Eye (tissue), 1 donor: ENCODE data around the gene DACT3.

ENCODE experiments used
- DNase-seq: peaks from one replicate; pipeline ENCODE4 v3.0.0-alpha.2; 2015

The DACT3 gene

DNA sequence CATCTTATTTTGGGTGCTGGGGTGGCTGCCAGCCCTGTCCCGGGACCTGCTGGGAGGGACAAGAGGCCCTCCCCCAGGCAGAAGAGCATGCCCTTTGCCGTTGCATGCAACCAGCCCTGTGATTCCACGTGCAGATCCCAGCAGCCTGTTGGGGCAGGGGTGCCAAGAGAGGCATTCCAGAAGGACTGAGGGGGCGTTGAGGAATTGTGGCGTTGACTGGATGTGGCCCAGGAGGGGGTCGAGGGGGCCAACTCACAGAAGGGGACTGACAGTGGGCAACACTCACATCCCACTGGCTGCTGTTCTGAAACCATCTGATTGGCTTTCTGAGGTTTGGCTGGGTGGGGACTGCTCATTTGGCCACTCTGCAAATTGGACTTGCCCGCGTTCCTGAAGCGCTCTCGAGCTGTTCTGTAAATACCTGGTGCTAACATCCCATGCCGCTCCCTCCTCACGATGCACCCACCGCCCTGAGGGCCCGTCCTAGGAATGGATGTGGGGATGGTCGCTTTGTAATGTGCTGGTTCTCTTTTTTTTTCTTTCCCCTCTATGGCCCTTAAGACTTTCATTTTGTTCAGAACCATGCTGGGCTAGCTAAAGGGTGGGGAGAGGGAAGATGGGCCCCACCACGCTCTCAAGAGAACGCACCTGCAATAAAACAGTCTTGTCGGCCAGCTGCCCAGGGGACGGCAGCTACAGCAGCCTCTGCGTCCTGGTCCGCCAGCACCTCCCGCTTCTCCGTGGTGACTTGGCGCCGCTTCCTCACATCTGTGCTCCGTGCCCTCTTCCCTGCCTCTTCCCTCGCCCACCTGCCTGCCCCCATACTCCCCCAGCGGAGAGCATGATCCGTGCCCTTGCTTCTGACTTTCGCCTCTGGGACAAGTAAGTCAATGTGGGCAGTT is 51.2 kb downstream of the DACT3 start:
- DNase-seq: no peak

DNA sequence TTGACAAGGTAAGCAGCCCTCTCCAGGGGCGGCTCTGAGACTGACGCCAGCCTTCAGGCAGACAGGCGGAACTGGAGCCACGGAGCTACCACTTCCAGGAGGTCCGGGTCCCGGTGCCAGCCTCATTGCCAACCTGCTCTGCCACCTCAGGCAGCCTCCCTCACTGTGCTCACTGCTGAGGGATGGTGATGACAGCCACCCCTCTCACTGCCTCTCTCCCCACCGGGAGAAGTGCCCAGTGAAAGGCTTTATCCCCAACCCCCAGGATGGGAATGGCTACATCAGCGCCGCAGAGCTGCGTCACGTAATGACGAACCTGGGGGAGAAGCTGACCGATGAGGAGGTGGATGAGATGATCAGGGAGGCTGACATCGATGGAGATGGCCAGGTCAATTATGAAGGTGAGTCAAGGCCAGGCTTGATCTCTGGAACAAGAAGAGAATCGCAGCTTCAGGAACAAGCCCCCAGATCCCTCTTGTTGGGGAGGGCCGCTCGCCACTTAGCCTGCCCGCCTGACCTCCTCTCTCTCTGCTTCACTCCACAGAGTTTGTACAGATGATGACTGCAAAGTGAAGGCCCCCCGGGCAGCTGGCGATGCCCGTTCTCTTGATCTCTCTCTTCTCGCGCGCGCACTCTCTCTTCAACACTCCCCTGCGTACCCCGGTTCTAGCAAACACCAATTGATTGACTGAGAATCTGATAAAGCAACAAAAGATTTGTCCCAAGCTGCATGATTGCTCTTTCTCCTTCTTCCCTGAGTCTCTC is 52.2 kb downstream of the DACT3 start:
- no peak for DNase-seq

- DNase-seq: no peak
Measured at GRCh38 chr19:46608178-46608577, 52.8 kb downstream of the DACT3 start.

DNA sequence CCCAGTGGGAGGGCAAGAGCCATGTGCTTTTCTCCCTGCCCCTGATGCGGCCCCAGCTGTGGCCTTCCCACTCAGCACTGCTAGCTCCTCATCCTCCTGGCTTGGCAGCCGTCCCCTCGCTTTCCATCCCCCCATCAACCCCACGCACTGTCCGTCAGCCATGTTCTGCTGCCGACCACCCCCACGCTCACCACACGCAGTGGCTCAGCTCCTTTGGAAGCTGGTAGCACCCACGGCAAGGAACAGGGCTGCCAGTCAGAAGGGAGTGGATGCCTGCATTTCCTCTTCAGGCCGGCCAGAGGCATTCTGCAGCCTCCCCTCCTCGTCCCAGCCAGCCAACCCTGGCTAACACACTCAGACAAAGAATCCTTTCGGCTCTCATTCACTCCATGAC is 53.5 kb downstream of the DACT3 start:
- DNase-seq: peak; percentile 25

DNA sequence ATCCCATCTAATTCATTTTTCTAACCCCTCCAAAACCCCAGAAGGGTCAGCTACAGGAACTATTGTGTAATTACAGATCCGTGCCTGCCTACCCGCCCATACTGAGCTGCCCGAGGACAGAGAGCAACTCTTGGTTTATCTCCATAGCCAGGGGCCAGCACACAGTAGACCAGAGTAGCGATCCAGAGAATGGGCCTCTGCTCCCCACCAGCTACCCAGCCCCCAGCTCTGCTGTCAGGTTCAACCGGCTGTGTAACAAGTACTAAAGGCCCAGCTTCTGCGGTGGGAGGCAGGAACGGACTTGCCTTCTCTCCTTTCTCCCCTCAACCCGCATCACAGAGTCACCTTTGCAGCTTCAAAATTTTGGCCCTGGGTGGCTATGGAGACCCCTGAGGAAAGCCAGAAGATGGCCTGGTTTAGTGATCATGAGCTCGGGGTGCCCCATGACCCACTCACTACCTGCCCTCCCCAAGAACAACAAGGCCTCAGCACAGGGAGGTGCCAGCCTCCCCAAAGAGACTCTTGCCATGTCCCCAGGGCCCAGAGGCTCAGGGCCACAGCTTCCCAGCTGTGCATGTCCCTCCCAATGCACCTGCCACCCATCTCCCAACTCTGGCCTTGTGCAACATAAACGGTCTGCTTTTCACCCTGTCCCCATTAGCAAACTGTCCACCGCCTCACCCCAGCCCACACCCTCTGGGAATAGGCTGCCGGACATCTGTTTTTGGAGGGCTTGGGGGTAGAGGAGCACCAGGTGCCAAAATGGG is 54.1 kb downstream of the DACT3 start:
- no peak for DNase-seq

DNA sequence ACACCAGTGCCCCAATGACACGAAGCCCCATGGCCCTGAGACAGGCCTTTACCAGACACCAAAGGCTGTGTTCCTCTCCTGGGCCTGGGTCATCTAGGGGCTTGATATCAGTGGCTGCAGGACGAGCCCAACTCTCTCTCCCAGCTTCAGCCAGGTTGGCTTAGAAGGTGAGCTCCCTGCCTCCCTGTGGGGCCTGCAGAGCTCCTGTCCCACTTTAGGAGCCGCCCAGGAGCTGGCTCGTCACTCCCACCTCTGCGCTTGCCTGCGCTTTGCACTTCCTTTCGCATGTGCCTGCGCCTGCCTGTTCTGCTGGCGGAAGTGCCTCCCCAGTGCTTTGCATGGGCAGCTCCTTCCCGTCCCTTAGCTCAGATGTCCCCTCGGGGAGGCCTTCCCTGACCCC is 55.0 kb downstream of the DACT3 start:
- no peak for DNase-seq

GRCh38 chr19:46605356-46605821 is 55.6 kb downstream of the DACT3 start:
- no peak for DNase-seq

DNA sequence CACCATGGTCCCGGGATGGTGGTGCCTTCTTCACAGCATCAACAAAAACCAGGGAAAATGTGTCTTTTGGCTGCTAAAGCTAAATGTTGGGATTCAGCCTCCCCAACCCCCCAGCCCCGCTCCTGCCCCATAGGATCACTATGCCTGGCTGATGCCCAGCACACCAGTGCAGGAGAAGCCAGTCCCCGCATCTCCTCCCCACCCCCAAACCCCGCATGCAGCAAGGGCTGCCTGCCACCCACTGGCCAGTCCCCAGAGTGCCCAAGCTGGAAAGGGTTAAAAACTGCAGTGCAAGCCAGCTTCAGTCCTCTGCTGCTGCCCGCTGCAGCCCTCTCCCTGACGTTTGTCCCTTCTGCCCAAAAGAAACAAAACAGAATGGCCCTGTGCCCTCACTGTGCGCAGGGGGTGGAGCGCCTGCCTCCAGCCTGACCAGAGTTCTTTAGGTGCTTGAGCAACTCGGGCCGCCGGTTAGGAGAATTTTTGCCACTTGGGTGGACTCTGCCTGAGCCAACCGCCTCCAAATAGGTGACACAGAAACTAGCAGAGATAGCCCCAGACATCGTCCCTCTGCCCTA is 56.1 kb downstream of the DACT3 start:
- no peak for DNase-seq

DNA sequence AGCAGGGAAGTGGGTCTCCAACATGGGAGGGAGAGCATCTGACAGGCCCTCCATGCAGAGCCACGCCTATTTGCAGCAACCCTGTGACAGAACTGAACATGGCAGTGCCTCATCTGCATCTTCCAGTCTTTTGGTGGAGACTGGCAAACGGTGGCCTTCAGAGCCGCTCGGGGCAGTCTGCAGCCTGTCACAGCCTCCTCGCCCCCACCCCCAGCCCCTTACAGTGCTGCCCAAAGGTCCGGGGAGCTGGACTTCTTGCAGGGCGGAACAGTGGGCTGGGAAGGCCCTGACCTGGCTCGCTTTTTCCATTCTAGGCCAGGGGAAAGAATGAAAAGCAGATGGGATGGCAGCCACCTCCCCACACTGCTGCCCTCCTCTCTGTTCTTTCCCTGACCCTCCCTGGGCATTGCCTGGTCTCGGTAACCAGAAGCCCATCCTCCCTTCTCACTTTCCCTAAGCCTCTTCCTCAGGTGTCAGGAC is 57.2 kb downstream of the DACT3 start:
- DNase-seq: no peak

DNA sequence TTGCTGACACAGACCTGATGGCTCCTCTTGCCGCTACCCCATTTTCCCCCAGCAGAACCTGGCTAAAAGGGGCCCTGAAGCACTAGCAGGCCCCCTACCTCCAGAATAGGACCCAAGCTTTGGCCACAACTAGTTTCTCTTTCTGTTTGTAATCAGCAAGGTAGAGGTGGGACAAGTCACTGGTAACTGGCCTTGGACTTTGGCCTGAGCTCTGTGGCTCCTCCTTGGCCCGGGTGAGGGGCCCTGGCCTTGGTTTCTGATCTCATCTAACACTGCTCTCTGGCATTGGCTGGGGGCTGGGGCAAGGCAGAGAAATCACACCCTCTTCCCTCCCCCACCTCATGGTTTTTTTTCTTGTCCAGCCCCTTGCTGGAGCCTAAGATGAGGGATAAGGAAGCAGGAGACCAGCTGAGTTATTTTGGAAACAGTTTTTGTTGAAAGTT is 57.8 kb downstream of the DACT3 start:
- DNase-seq: no peak

- peak; percentile 32 for DNase-seq
Measured at GRCh38 chr19:46602392-46603194, 58.4 kb downstream of the DACT3 start.

- peak; percentile 69 for DNase-seq
Measured at GRCh38 chr19:46601318-46602224, 59.4 kb downstream of the DACT3 start, which contains the start of gene CALM3. Gene CALM3, plus strand, starts transcription at chr19:46601330. Its CDS starts 105 bp downstream, at chr19:46601435.

DNA sequence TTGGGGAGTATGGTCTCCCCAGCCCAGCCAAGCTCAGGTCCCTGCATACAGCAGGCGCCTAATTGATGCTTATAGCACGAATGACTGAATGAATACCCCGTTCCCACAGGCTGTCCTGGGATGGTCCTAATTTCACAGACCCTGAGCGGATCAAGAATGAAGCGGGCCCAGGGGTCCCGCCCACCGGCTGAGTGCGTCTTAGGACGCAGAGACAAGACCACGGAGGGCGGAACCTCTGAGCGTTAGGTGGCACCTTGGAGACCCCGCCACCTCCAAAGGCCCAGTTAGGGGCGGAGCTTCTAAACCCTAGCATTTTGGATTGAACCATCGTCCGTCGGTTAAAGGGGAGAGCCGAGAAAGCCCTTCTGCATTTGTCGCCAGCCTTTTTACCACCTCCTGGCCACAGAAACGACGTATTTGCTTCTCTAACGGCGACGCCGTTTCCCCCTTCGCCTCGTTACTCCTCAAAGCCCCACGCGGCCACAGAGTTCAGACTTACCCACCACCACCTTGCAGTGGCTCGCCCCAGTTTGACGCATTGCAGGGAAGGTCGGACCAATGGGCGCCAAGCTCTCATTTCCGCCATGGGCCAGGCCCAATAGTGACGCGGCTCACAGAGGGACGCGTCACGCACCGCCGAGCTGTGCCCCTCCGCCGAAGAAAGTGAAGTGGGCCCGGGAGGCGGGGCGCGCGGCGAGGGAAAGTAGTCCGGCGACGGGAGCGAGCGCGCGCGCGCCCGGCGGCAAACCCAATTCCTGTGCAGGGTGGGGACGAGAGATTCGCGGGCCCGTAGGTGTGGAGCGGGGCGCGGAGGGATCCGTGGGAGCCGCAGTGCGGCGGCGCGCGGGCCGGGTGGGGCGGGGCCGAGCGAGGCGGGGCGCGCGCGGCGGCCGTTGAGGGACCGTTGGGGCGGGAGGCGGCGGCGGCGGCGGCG is 60.3 kb downstream of the DACT3 start:
- peak; percentile 100 for DNase-seq

GRCh38 chr19:46599716-46600373 is 61.1 kb downstream of the DACT3 start:
- no peak for DNase-seq

DNA sequence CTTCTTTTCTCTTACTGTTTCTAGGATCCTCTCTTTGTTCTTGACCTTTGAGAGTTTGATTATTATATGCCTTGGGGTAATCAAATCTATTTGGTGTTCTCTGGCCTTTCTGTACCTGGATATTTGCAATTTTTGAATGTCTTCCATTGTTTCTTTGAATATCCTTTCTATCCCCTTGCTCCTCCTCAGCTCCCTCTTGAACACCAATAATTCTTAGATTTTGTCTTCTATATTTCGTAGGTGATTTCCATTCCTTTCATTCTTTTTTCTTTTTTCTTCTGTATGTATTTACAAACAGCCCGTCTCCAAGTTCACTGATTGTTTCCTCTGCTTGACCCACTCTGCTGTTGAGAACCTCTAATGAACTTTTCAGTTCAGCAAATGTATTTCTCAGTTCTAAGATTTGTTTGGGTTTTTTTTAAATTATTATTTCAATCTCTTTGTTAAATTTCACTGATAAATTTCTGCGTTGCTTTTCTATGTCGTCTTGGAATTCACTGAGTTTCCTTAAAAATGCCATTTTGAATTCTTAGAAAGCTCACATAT is 62.5 kb downstream of the DACT3 start:
- DNase-seq: no peak
